GM18520 (cell line): ENCODE data around the gene CDH7.

Source experiments
- ATAC-seq: cut with Tn5 transposase; IDR thresholded peaks from one replicate; pipeline ENCODE4 v1.9.1; 2021; ENCODE audit not compliant: unreplicated experiment

CDH7 gene

DNA sequence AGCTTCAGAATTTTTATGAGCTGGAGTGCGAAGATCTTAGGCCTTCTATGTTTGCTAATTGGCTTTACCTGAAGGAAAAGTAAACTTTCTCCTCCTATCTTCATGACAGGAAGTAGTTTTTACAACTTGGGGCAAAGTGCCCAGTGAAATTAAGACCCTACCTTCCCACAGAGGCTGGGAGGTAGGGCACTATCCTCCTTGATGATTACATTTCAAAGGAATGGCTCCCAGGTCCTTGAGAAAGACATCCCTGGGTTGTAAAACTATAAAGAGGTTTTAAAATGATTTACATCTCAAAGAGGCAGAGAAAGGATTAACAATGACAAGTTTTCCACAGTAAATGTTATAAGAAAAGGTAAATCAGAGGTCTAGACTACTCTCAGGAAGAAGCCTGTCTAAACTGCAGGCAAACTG, 155.8 kb downstream of the CDH7 start:
- ATAC-seq, result no peak

DNA sequence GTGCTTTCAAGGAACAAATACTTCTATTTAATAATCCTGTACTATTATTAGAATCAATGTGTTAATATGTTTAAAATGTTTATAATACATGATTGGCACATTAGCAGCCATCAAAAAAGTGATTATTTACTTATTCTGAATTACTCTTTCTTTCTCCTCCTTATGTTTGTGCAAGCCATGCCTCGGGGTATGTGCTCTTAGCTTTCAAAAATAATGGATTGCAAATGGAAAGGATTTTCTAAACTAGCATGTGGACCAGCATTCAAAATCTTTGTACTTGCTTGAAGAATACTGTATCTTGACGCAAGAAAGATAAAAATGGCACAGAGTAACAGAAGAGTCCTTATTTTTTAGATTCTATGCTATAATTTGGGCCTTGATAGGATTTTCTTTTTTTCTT, 156.5 kb downstream of the CDH7 start:
- ATAC-seq, result no peak

DNA sequence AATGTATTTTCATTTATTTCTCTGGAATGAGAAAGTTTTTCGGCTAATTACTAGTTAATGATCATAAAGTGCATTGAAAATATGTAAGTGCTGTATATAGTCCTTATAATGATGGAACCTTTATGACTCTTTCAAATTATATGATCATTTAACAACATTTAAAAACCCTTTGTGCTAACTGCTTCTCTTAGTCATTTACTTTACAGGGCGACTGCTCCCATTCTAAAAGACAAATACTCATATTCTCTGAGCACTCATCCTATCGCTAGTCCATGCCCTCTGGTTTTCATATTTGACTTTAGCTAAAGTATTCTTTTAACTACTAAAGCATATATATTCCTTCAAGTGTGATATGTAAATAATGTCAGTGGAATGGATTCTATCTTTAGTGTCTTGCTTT, 168.2 kb downstream of the CDH7 start:
- no peak for ATAC-seq

GRCh38 chr18:65919663-65920062, 168.9 kb downstream of the CDH7 start:
- ATAC-seq, result no peak

GRCh38 chr18:65922103-65922502, 171.3 kb downstream of the CDH7 start:
- ATAC-seq, result no peak

DNA sequence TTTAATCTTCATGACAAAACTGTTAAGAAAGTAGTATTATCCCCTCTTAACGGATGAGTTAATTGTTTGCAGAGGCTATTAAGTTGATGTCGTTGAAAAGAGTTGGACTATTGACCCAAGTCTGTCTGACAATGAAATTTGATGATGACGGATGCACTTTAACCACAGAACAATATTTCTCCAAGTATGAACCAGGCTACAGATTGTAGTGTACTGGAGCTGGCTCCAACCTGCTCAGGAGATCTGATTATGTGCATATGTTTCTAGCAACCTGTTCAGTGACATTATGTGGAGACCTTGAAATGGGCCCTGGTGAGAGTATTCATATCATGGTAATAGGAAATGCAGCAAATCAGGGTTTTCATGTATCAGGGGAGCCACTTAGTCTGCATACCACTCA, 174.1 kb downstream of the CDH7 start:
- no peak for ATAC-seq

GRCh38 chr18:65934874-65935273, 184.1 kb downstream of the CDH7 start:
- no peak for ATAC-seq

DNA sequence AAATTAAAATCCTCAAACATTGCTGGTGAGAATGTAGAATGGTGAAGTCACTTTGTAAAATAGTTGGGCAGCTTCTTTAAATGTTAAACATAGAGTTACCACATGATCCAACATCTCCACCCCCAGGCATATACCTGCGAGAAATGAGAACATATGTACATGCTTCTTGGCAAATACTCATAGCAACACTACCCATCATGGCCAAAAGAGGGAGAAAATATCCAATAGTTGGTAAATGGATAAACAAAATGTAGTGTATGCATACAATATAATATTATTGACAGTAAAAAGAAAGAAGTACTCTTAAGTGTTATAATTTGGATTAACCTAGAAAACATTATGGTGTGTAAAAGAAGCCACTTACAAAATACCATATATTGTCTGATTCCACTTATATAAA, 185.9 kb downstream of the CDH7 start:
- no peak for ATAC-seq

DNA sequence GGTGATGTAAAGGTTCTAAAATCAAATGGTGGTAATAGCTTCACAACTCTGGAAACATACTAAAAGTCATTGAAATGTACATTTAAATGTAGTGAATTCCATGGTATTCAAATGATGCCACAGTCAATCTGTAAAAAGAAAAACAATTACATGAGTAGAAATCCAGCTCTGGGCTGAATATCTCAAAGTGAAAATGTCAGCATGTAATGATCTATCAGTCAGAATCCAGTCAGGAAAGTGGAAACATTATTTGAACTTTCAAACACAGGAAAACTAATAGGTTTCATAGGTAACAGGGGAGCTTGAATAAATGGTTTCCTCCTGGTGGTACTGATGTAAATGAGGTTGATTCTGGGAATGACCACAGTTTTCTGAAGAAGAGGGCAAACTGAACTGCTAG, 186.4 kb downstream of the CDH7 start:
- ATAC-seq, result no peak

DNA sequence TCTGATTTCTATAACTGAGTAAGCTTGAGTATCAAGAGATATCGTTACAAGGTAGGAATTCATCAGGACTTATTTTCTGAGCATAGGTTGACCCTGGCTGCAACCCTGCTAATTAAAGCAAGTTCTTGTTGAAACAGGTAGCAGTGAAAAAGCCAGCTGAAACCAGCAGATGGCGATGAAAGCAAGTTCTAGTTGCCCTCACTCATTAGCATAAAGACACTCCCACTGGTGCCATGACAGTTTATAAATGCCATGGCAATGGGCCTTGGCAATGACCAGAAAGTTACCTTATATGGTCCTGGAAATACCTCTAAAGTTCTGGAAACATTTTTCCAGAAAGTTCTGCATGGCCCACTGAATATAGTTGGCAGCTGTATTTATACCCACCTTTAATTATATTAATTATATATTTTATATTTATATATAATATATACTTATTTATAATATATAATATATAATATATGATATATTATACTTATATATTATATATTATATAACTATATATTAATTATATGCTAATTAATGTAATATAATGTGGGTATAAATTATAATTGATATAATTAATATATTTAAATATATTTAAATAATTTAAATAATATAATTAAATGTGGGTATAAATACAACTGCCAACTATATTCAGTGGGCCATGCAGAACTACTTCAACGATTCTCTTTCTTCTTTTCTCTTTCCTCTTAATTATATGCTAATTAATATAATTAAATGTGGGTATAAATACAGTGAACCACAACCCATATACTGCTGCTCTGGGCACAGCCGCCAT, 188.0 kb downstream of the CDH7 start:
- ATAC-seq, result no peak
